AG09309 (cell line): ENCODE measurements around the gene IGFBP6.

Source experiments
- DNase-seq: peaks from one replicate; pipeline ENCODE4 v3.0.0-alpha.2; 2010; ENCODE audit warnings: low read depth
- H3K4me3 ChIP-seq: 2 replicates; pipeline ENCODE4 v1.5.1; 2011; ENCODE audit warnings: mild to moderate bottlenecking, low read depth, low read length, moderate library complexity; ENCODE audit not compliant: control insufficient read depth
- CTCF ChIP-seq: IDR thresholded peaks from 2 replicates; pipeline ENCODE4 v1.5.1; 2011; ENCODE audit warnings: mild to moderate bottlenecking, low read depth, low read length, inconsistent platforms; ENCODE audit not compliant: insufficient read depth, control insufficient read depth; ENCODE audit errors: missing control alignments

Gene IGFBP6

GRCh38 chr12:53063708-53064612, 33.5 kb upstream of the IGFBP6 start:
- TF ChIP-seq CTCF = no peak
- no peak overlapping the region for H3K4me3 ChIP-seq
- DNase-seq = peak; percentile 67

GRCh38 chr12:53064613-53065436, 32.6 kb upstream of the IGFBP6 start:
- DNase-seq = no peak
- H3K4me3 ChIP-seq = no peak overlapping the region
- TF ChIP-seq CTCF = no peak

- H3K4me3 ChIP-seq = no peak overlapping the region
- no peak for DNase-seq
- no peak for TF ChIP-seq CTCF
Observed at GRCh38 chr12:53065470-53065869, 32.0 kb upstream of the IGFBP6 start.

- TF ChIP-seq CTCF = peak; percentile 87
- DNase-seq = no peak
- H3K4me3 ChIP-seq = no peak overlapping the region
Observed at GRCh38 chr12:53065975-53066931, 31.2 kb upstream of the IGFBP6 start.

- no peak for TF ChIP-seq CTCF
- no peak for DNase-seq
- no peak overlapping the region for H3K4me3 ChIP-seq
Observed at GRCh38 chr12:53067074-53067992, 30.1 kb upstream of the IGFBP6 start.
